DOHH2 (cell line): ENCODE results near the gene ELOVL3.

Experiments
- H3F3A ChIP-seq: fragments of 200-600 bp; sonication (generic), shearing (Covaris generic); 2 replicates; pipeline ENCODE4 v1.6.0; 2016; ENCODE audit warnings: antibody characterized with exemption, mild to moderate bottlenecking; ENCODE audit not compliant: control insufficient read depth, insufficient read depth
- H3K27ac ChIP-seq: fragments of 200-600 bp; sonication (generic); 2 replicates; pipeline ENCODE4 v1.5.1; 2014; ENCODE audit warnings: low read depth, mild to moderate bottlenecking, low read length, moderate library complexity
- H3K27me3 ChIP-seq: fragments of 200-600 bp; sonication (generic); 2 replicates; pipeline ENCODE4 v1.6.1; 2014; ENCODE audit warnings: mild to moderate bottlenecking, low read length, mixed read lengths; ENCODE audit not compliant: control insufficient read depth
- H3K36me3 ChIP-seq: fragments of 200-600 bp; sonication (generic); 2 replicates; pipeline ENCODE4 v1.6.1; 2014; ENCODE audit warnings: mild to moderate bottlenecking, low read length, moderate library complexity, mixed read lengths; ENCODE audit not compliant: control insufficient read depth
- H3K4me1 ChIP-seq: fragments of 200-600 bp; sonication (generic); 2 replicates; pipeline ENCODE4 v1.6.1; 2014; ENCODE audit warnings: mild to moderate bottlenecking, low read length, mixed read lengths; ENCODE audit not compliant: control insufficient read depth
- H3K4me2 ChIP-seq: fragments of 200-600 bp; sonication (generic); 2 replicates; pipeline ENCODE4 v1.6.0; 2014; ENCODE audit warnings: mild to moderate bottlenecking, low read length, moderate library complexity
- H3K4me3 ChIP-seq: fragments of 200-600 bp; sonication (generic); 2 replicates; pipeline ENCODE4 v1.5.1; 2014; ENCODE audit warnings: mild to moderate bottlenecking, low read length, mixed read lengths
- H3K79me2 ChIP-seq: fragments of 200-600 bp; sonication (generic); 2 replicates; pipeline ENCODE4 v1.6.1; 2014; ENCODE audit warnings: mild to moderate bottlenecking, low read length, mixed read lengths; ENCODE audit not compliant: control insufficient read depth
- H3K9me2 ChIP-seq: fragments of 200-600 bp; sonication (generic); replicated peaks from 2 replicates; pipeline ENCODE4 v1.6.1; 2014; ENCODE audit warnings: mild to moderate bottlenecking, low read length, mixed read lengths; ENCODE audit not compliant: control insufficient read depth
- H3K9me3 ChIP-seq: fragments of 200-600 bp; sonication (generic); 2 replicates; pipeline ENCODE4 v1.6.1; 2014; ENCODE audit warnings: antibody characterized with exemption, low read length, mixed read lengths; ENCODE audit not compliant: control insufficient read depth, insufficient read depth
- H4K20me1 ChIP-seq: fragments of 200-600 bp; sonication (generic); 2 replicates; pipeline ENCODE4 v1.6.0; 2014; ENCODE audit warnings: low read depth, mild to moderate bottlenecking, antibody characterized with exemption, low read length, moderate library complexity; ENCODE audit not compliant: control insufficient read depth, insufficient read depth
- EZH2phosphoT487 ChIP-seq: fragments of 200-600 bp; sonication (generic); IDR thresholded peaks from 2 replicates; pipeline ENCODE4 v1.6.1; 2017; ENCODE audit warnings: borderline replicate concordance, mild to moderate bottlenecking, antibody characterized with exemption, low read length, moderate library complexity, mixed read lengths
- TF ChIP-seq, protein P1 (sequence below): fragments of 200-600 bp; sonication (generic); IDR thresholded peaks from one replicate; pipeline ENCODE4 v1.5.1; 2014; ENCODE audit warnings: antibody characterized with exemption, mild to moderate bottlenecking, low read depth, low read length; ENCODE audit not compliant: poor library complexity, severe bottlenecking

ELOVL3 gene

DNA sequence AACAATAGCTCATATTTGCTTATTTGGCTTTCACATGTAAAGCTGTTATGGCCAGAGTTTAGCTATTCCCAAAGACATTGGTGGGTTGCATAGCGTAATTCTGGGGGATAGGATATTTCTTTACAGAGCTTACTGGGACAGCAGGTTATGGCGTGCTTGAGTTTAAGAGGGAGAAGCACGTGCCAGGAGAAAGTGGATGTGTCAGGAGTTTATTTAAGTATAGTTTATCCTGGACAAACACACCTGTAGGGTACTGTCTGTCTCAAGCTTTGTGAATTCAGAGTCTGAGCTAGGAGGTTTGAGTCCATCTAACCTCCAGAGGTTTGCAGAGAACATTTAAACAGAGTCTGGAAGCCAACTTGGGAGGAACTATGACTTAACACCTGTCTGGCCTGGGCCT is 40.6 kb downstream of the ELOVL3 start:
- no peaks in the 10 kb centered on the region for H3F3A ChIP-seq
- no peaks in the 10 kb centered on the region for H3K9me3 ChIP-seq
- no peak overlapping the region for H3K4me3 ChIP-seq
- no peaks in the 10 kb centered on the region for H3K9me2 ChIP-seq
- H4K20me1 ChIP-seq = 0 out of 2 replicates have a peak, but pooled peaks cover 2% of the 10 kb centered on the region
- TF ChIP-seq, protein P1, sequence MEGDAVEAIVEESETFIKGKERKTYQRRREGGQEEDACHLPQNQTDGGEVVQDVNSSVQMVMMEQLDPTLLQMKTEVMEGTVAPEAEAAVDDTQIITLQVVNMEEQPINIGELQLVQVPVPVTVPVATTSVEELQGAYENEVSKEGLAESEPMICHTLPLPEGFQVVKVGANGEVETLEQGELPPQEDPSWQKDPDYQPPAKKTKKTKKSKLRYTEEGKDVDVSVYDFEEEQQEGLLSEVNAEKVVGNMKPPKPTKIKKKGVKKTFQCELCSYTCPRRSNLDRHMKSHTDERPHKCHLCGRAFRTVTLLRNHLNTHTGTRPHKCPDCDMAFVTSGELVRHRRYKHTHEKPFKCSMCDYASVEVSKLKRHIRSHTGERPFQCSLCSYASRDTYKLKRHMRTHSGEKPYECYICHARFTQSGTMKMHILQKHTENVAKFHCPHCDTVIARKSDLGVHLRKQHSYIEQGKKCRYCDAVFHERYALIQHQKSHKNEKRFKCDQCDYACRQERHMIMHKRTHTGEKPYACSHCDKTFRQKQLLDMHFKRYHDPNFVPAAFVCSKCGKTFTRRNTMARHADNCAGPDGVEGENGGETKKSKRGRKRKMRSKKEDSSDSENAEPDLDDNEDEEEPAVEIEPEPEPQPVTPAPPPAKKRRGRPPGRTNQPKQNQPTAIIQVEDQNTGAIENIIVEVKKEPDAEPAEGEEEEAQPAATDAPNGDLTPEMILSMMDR = no peak
- TF ChIP-seq EZH2phosphoT487 = no peak
- peaks cover under 1% of the 10 kb centered on the region for H3K4me1 ChIP-seq
- H3K4me2 ChIP-seq = no peak overlapping the region
- no peaks in the 10 kb centered on the region for H3K27me3 ChIP-seq
- H3K79me2 ChIP-seq = peaks cover 17% of the 10 kb centered on the region; the same call in 1 of the 2 replicates
- no peak overlapping the region for H3K27ac ChIP-seq
- peaks cover 26% of the 10 kb centered on the region for H3K36me3 ChIP-seq

DNA sequence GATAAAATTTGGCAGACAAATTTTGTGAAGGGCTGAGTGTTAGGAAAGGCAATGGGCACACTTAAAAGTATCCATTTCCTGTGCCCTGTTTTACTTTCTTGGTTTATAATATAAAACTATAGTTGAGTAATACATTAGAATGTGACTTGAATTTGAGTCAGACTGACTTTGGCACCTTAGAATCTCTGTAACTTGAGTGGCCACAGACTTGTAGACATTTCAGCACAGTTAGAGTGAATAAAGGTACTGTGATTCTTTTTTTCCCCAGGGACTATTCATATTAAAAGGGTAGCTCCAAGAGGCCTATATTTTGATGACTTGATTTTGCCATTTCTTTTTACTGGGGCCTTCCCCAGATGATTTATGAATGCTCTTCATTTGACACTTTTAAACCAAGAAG is 41.6 kb downstream of the ELOVL3 start:
- Histone ChIP-seq H3K36me3 (peaks cover 16% of the 10 kb centered on the region), H3K27me3 (no peaks in the 10 kb centered on the region), H3K4me2 (no peak overlapping the region), H3F3A (no peaks in the 10 kb centered on the region), H3K4me3 (no peak overlapping the region), H3K9me2 (no peaks in the 10 kb centered on the region), H4K20me1 (0 out of 2 replicates have a peak, but pooled peaks cover 2% of the 10 kb centered on the region), H3K27ac (no peak overlapping the region), H3K4me1 (peaks cover 6% of the 10 kb centered on the region), H3K79me2 (peaks cover 24% of the 10 kb centered on the region), H3K9me3 (no peaks in the 10 kb centered on the region)
- TF ChIP-seq EZH2phosphoT487 = no peak
- TF ChIP-seq, protein P1 = no peak

DNA sequence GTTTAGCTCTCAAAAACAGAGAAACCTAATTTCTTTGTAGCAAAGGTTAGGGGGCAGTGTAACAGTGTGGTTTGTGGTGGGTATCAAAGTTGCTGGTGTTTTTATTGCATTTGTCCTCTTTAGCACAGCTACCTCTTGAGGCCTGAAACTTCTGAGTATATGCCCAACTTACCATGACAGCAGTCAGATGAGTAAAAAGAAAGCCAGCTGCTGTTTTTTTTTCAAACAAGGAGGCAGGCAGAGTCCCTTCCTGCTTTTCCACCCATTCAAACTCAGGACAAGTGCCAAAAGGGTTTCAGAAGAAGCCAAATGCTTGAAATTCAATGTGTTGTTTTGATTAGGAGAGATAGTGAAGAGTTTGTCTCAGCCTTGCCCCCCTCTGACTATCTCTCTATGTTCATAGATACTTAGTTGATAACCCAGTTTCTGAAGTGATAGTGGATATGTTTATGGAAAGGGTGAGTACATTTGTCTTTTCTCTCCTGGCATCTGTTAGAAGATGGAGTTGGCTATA is 42.3 kb downstream of the ELOVL3 start:
- peaks cover 6% of the 10 kb centered on the region for H3K4me1 ChIP-seq
- no peaks in the 10 kb centered on the region for H3K9me3 ChIP-seq
- H3F3A ChIP-seq = no peaks in the 10 kb centered on the region
- no peaks in the 10 kb centered on the region for H3K27me3 ChIP-seq
- no peak overlapping the region for H3K4me3 ChIP-seq
- peaks cover 15% of the 10 kb centered on the region for H3K36me3 ChIP-seq
- no peaks in the 10 kb centered on the region for H3K9me2 ChIP-seq
- TF ChIP-seq, protein P1 = no peak
- no peak for TF ChIP-seq EZH2phosphoT487
- H4K20me1 ChIP-seq = 0 out of 2 replicates have a peak, but pooled peaks cover 2% of the 10 kb centered on the region
- H3K27ac ChIP-seq = no peak overlapping the region
- H3K4me2 ChIP-seq = no peak overlapping the region
- peaks cover 28% of the 10 kb centered on the region for H3K79me2 ChIP-seq
